ENCODE measurements around the gene IQCK. TPM values are rescaled to one million over a fixed set of nuclear protein-coding genes. Genes with fewer than 3 reads are reported as not detected.

The IQCK gene
- polyA plus RNA-seq, 1 experiment: 4.5 TPM

DNA sequence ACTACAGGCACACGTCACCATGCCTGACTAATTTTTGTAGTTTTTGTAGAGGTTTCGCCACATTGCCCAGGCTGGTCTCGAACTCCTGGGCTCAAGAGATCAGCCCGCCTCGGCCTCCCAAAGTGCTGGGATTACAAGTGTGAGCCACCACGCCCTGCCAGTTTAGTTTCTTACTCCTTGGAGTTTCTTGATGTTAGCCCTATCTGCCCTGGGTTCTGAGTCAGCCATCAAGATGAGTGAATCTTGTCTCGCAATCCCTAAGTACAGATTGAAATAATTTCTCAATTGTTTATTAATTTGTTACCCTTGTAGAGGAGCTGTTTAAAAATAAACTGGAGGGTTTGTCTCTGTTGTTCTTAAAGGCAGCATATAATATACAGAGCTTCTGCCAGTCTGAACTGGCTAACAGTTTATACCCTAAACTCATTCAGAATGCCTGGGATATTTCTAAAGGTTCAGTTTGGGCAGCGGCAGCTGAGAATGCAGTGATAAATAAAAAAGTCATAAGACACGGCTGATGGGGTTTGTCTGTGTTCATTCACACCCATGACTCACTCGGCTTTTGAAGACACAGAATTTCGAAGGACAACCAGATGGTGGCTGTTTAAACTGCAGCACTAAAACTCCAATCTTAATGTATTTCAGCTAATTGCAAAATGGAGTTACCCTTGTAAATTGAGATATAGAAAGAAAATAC lies 127.0 kb downstream of the IQCK start:
- POLR2A ChIA-PET: no interaction called here
- Histone ChIP-seq H3K27me3 (ENCODE audit: control insufficient read depth, insufficient read depth, low read length) (no peaks in the 10 kb centered on the region), H3K4me3 (ENCODE audit: low read depth, low read length) (no peak overlapping the region), H3K36me3 (ENCODE audit: control insufficient read depth, insufficient read depth, low read length) (no peaks in the 10 kb centered on the region)
- peak; percentile 63 for DNase-seq (ENCODE audit: low read depth)
- CTCF ChIA-PET: no interaction called here
- TF ChIP-seq, protein P1, sequence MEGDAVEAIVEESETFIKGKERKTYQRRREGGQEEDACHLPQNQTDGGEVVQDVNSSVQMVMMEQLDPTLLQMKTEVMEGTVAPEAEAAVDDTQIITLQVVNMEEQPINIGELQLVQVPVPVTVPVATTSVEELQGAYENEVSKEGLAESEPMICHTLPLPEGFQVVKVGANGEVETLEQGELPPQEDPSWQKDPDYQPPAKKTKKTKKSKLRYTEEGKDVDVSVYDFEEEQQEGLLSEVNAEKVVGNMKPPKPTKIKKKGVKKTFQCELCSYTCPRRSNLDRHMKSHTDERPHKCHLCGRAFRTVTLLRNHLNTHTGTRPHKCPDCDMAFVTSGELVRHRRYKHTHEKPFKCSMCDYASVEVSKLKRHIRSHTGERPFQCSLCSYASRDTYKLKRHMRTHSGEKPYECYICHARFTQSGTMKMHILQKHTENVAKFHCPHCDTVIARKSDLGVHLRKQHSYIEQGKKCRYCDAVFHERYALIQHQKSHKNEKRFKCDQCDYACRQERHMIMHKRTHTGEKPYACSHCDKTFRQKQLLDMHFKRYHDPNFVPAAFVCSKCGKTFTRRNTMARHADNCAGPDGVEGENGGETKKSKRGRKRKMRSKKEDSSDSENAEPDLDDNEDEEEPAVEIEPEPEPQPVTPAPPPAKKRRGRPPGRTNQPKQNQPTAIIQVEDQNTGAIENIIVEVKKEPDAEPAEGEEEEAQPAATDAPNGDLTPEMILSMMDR (IDR thresholded peaks at IDR 0.05; ENCODE audit: insufficient read depth, low read depth, low read length): no peak

DNA sequence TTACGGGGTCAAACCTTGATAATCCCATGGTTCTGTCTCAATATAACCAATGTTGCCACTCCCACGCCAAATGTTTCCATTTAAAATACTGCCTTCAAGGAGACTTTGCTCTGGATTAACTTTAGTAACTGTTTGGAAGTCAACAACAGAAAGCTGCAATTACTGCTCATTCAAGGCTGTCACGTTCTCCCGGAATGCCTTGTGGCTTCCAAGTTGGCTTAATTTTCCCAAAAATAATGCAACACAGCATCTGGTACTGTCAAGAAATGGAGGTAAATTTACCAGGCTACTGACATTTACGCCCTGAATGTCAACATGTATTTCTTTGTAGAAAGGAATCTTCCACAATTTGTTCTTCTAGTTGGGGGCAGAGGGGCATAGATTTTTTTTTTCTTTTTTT lies 128.4 kb downstream of the IQCK start:
- ChIA-PET CTCF (interaction anchor here (1.1 kb wide), 1 partner anchor 36 kb away, joined by 3 read pairs; no protein-coding TSS in a partner anchor), POLR2A (no interaction called here)
- no peak for DNase-seq (ENCODE audit: low read depth)
- Histone ChIP-seq H3K4me3 (ENCODE audit: low read depth, low read length) (no peak overlapping the region), H3K36me3 (ENCODE audit: control insufficient read depth, insufficient read depth, low read length) (no peaks in the 10 kb centered on the region), H3K27me3 (ENCODE audit: control insufficient read depth, insufficient read depth, low read length) (no peaks in the 10 kb centered on the region)
- TF ChIP-seq, protein P1 (IDR thresholded peaks at IDR 0.05; ENCODE audit: insufficient read depth, low read depth, low read length): no peak

DNA sequence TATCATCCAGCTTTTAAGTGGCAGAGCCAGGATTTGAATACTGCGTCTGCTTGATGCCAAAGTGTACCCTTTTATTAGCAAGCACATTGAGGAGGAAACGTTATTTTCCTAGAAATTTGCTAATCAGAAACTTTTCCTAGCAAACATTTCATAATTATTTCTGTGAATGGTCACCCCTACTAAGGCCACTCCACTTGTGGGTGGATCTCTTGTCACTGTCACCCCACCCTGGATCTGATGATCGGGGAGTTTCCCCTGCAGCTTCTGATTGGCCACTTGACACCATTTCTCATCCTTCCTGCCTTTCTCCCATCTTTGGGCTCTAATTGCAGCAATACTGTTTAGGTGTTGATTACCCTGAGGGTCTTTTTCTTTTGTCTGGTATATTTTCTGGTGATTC lies 130.7 kb downstream of the IQCK start:
- H3K27me3 ChIP-seq (ENCODE audit: control insufficient read depth, insufficient read depth, low read length): no peaks in the 10 kb centered on the region
- POLR2A ChIA-PET: no interaction called here
- no peak for DNase-seq (ENCODE audit: low read depth)
- TF ChIP-seq, protein P1 (IDR thresholded peaks at IDR 0.05; ENCODE audit: insufficient read depth, low read depth, low read length): no peak
- no peak overlapping the region for H3K4me3 ChIP-seq (ENCODE audit: low read depth, low read length)
- CTCF ChIA-PET: no interaction called here
- H3K36me3 ChIP-seq (ENCODE audit: control insufficient read depth, insufficient read depth, low read length): no peaks in the 10 kb centered on the region

DNA sequence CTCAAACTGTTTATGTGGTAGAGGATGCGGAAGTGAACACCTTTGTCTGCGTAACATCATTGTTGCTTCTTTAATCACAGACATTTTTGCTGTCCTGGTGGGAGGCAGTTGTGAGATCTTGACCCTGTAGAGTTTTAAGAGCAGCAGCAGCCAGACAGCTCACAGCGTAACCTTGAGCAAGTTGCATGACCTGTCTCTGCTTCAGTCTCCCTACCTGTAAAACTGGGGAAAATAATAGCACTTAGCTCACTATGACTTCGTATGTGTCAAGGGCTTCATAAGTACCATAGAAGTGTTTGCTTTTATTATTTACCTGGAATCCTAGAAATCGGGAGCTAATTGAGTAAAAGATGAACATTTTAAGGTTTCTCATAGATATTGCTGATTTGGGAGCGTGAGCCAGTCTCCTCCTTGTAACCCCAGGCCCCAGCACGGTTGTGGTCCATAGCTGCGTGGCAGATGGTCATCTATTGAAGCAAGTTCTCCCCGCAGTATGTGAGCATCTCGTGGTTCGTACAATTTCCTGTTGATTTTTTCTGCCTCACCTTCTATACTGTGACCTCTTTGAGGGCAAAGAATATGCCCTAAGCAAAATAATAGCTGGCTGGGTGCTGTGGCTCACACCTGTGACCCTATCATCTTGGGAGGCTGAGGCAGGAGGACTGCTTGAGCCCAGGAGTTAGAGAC lies 132.2 kb downstream of the IQCK start:
- POLR2A ChIA-PET: no interaction called here
- H3K27me3 ChIP-seq (ENCODE audit: control insufficient read depth, insufficient read depth, low read length): no peaks in the 10 kb centered on the region
- no peak for DNase-seq (ENCODE audit: low read depth)
- H3K4me3 ChIP-seq (ENCODE audit: low read depth, low read length): no peak overlapping the region
- H3K36me3 ChIP-seq (ENCODE audit: control insufficient read depth, insufficient read depth, low read length): no peaks in the 10 kb centered on the region
- TF ChIP-seq, protein P1 (IDR thresholded peaks at IDR 0.05; ENCODE audit: insufficient read depth, low read depth, low read length): no peak
- CTCF ChIA-PET: interaction anchor here (1.9 kb wide), 1 partner anchor 19 kb away, joined by 4 read pairs; no protein-coding TSS in a partner anchor

DNA sequence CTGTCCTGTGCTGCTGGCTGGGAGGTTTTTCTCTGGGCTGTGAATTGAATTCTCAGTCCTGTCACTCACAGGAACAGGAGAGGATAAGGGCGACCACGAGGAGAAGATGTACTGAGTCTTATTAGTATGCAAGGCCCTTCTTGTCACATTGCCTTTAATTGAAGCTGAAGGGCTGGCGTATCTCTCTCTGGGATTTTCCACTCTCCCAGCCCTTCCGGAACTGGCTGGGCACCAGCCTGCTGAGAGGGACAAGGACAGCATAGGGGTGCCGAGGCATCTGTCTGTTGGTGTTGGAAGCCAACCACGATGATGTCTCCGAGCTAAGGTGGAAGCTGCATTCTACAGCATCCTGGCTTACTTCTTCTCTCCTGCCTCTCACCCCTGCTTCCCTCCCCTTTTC lies 133.4 kb downstream of the IQCK start:
- ChIA-PET CTCF (interaction anchor here (0.5 to 1.9 kb wide), 3 partner anchors 15 to 58 kb away, joined by 3 to 4 read pairs (median 4); no protein-coding TSS in a partner anchor), POLR2A (no interaction called here)
- H3K36me3 ChIP-seq (ENCODE audit: control insufficient read depth, insufficient read depth, low read length): no peaks in the 10 kb centered on the region
- DNase-seq (ENCODE audit: low read depth): no peak
- H3K27me3 ChIP-seq (ENCODE audit: control insufficient read depth, insufficient read depth, low read length): no peaks in the 10 kb centered on the region
- H3K4me3 ChIP-seq (ENCODE audit: low read depth, low read length): no peak overlapping the region
- TF ChIP-seq, protein P1 (IDR thresholded peaks at IDR 0.05; ENCODE audit: insufficient read depth, low read depth, low read length): no peak

Data from BJ (cell line).